HG03064 (cell line): ENCODE data around the gene SH3PXD2A.

ENCODE experiments used
- ATAC-seq: cut with Tn5 transposase; IDR thresholded peaks from one replicate; pipeline ENCODE4 v1.9.1; 2021; ENCODE audit warnings: low read depth; ENCODE audit not compliant: unreplicated experiment

Gene SH3PXD2A

DNA sequence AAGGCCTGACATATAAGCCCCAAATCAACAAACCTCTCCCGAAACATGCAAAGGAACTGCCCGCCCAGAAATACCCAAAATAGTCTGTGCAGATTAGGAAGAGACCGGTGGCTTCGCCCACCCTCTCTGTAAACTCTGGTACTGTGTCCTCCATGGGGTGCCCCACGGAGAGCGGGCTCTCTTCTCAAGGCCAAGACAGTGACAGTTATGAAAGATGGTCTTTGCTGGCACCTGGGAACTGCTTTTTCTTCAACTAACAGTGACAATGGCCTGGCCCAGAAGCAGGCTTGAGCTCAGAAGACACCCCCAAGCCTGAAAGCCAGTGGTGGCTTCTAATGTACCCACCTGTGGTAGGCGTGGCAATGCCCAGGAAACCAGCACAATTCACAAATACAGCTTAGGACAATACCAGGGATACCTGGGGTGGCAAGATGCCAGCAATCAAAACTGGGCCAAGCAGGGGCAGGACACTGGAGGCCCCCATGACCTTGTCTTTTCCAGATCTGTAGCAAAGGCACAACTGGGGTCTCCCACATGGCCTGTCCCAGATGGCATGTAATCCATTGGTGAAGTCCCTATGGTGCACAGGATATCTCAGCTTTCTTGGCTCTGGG lies 254.3 kb downstream of the SH3PXD2A start:
- ATAC-seq = no peak

DNA sequence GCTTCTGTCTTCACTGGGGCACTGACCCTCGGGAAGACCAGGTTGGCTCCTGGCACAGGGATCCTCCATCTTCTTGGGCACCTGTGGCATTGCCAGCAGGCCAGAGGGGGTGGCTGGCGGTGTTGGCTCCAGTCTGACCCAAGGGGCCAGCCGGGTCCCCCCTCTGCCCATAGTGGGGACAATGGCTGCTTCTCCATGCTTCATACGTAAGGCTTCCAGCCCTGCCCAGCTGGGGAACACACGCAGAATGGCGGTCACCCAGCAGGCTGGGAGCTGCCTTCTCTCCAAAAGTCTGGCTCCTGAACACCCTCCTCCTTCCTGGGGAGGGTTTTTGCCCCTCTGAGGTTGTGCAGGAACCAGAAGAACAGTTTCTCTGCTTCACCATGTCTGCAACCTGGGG lies 255.1 kb downstream of the SH3PXD2A start:
- no peak for ATAC-seq

DNA sequence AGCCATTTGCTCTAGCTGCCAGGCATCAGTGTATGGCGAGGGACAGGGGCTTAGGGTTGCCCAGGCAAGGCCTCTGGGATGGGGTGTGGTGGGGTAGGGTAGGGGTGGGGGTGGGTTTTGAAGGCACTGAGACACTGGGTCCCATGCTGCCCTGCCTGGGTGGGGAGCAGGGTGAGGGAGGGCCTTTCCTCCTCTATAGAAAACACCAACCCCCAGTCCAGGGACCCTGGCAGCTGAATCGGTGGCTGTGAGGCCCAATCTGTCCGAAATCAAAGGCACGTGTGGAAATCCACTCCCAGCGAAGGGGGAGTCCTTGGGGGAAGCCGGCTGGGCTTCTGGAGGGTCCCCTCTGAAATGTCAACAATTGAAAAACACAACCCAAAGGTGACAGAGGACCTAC lies 255.5 kb downstream of the SH3PXD2A start:
- ATAC-seq = no peak

DNA sequence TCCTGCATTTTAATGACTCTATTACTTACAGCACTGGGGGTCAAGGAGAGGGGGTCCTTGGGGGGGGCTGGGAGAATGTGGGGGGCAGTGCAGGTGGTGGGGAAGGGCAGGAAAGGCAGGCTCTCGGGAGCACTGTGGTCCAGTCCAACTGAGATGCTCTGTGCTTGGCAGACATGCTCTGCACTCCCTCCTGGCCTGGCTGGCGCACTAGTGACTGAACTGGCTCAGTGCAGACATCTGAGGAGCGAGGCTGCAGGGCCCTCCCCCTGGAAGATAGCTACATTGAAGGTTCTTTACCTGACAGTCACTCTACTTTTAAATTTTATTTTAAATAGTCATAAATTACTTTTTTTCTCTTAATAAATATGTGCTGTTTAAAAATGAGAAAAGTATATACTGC lies 256.2 kb downstream of the SH3PXD2A start:
- ATAC-seq = no peak

DNA sequence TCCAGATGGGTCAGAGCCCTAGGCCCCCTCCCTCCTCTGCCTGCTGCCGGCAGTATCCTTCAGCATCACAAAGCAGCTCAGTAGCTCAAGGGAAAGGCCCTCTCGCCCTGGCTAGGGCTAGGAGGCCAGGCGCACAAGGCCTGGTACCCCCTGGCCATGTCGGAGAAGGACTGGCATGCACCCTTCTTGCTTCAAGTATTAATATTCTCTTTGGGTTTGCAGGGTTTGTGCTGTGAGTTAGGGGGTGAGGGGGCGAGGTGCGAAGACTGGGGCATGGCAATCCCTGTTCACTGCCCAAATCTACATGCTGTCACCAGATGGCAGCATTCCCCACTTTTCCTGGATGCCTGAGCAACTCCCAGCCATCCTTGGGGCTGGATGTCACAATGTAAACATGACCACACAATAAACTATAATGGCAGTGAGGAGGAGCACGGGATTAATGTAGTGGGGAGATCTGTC lies 256.7 kb downstream of the SH3PXD2A start:
- ATAC-seq = no peak

DNA sequence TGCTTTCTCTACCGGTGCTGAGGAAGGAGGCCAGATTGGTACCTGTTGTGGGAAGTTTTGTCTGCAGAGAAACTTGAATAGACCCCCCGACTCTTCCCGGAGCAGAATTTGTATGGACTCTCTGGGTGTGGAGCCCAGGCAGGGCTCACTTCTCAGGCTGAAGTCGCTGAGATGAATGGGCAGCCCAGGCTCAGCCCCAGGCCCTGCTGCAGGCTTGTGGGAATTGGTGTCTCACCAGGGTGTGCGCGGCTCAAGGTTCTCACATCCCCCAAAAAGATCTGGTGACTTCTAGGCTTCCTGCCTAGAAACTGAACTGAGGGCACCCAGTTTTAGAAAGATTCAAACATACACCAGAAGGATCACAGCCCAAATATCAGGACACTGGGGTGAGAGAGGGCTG lies 258.4 kb downstream of the SH3PXD2A start:
- ATAC-seq = no peak

DNA sequence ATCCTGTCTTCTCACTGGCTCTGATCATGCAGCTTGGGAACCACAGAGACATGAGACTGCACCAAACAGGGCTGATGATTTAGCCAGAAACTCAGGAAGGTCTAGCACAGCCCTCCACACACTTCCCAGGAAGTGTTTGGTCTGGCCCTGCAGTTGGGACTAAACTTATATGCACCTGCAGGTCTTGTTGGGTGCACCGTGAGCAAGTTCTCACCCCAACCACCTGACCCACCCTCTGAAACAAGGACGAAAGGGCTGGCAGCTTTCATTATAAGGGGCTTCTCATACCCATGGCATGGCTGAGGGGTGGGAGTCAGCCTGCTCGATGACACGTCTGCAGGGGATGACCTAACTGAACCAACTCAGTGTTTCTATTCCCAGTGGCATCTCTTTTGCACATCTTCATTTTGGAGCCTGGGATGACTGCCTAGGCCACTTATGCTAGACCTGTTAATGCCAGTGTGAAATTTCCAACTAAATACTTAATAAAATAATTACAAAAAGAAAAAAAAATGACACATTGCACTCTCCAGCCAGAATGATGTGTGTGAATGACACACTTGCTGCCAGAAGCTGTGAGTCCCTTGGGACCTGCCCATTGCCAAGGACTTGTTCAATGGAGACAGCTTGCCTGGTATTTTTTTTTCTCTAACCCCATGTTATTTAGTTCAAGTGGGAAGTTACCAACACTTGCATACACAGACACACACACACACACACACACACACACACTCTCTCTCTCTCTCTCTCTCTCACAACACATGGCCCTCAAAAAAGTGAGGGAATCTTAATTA lies 259.2 kb downstream of the SH3PXD2A start:
- ATAC-seq = no peak

DNA sequence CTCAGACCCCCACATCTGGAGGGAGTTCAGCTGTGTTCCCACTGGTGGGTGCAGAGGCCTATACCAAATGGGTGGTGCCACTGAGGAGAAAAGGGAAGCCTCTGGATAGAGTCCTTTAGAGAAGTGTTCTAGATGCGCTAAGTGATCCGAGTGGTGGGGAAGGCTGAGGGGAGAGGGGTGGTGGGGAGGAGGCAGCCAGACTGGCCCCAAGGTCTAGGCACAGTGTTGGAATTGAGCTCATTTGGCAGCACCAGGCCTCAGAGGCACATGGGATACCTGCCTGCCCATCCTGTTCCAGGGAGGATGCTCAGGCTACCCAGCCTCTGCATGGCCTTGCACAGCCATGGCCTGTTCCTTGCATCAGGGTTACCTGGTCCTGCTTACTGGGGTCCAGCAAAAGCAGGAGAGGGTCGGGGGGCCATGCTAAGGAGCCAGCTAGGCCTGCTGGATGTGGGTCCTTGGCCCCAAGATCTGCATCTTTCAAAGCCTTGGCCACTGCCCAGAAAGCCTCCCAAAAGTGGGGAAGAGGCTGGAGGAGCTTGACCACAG lies 262.3 kb downstream of the SH3PXD2A start:
- no peak for ATAC-seq

DNA sequence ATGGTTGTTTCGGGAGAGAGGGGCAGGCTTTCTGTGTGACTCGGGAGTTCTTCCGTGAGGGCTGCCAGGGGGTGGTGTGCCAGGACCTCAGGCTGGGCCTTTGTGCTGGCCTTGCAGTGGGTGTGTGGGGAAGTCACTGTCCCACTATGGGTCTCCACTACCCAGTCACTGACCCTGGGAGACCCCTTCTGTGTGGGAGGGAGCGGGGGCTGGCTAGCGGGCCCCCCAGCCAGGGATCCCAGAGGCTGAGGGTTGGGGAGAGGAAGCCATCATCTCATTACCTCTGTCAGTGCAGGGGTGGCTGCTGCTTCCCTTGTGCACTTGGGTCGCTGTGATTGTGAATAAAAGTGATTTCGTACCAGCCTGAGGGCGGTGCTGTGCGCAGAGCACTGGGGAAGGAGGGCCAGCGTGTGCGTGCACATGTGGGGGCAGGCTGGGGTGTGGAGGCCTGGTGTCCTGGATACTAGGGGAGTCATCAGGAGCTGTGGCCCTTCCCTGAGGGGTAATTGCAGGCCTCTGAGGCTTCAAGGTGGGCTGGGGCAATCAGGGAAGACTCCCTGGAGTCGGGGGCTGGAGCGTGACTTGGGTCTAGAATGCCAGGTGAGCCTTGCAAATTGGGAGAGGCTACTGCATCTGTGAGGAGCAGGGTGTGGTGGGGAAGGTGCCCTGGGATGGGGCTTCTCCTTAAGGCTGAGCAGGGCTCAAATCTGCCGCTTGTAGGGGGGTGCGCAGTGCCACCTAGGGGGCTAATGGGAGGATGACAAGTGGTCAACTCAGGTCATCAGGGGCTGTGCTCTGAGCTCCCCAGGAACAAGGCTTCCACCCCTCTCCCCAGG lies 263.0 kb downstream of the SH3PXD2A start:
- no peak for ATAC-seq

DNA sequence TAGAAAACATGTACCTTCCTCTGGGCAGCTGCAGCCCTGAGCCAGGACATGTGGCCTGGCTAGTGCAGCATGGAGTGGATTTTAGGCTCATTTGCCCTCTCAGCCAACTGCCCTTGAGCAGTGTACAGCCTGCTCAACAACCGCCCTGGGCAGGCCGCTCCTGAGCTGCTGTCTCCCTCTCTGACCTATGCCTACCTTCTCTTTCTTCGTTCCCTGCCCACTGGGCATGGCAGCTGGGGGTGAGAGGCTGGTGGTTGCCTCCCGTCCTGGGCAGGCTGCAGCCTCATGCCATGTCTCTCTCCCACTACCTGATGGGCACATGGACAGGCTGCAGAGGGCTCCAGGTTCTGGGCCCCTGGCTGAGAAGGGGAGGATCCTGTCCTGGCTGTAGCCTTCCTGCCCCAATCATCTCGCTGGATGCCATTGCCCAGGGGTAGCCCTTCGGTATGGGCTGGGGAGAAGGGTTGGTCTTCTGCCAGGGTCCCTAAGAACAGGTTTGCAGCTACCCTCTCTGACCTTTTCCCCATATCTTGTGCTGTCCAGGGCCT lies 264.6 kb downstream of the SH3PXD2A start:
- ATAC-seq = no peak

DNA sequence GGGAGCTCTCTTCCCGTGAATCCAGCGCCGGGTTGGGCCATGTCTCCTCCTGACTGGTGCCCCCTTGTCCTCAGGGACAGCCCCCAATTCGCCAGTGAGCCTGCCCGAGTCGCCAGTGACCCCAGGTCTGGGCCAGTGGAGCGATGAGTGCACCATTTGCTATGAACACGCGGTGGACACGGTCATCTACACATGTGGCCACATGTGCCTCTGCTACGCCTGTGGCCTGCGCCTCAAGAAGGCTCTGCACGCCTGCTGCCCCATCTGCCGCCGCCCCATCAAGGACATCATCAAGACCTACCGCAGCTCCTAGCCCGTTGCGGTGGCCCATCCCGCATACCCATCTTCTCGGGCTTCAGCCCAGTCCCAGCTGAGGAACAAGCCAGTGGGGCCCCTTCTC lies 265.3 kb downstream of the SH3PXD2A start:
- no peak for ATAC-seq

DNA sequence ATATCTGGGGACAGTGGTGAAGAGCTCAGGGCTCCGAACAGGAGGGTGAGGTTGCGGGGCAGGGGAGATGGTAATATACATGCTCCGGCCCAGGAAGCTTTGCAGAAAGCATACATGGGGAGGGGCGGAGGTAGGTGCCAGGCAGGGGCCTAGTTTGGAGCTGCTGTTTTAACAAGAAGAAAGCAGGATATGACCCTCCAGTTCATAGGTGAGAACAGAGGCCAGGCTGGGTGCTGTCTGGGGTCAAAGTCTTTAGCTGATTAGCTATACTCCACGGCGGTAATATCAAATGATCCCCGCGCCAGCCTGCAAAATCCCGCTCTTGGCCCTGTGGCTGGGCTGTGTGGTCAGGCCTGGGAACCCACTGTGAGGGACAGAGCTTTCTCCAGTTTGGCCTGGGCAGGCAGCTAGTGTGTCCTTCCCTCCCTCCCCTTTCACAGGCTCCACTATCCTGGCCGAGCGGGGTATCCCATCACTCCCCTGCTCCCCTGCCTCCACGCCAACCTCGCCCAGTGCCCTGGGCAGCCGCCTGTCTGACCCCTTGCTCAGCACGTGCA lies 266.2 kb downstream of the SH3PXD2A start:
- ATAC-seq = no peak

DNA sequence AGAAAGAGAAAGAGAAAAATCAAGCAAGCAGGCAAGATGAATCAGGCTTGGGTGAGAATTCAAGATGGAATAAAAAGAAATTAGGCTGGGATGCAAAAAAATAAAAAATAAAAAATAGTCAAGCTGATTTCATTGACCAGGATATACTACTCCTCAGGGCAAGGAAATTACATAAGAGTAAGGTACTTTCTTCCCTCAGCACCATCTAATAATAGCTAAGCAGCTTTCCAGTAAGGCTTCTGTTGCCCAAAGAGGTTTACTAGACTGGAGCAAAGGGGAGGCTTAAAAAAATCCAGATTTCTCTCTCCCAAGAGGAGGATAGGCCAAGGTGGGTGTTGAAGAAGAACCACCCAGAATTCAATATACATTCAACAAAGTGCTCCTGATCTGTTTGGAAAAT lies 268.3 kb downstream of the SH3PXD2A start:
- ATAC-seq = no peak

DNA sequence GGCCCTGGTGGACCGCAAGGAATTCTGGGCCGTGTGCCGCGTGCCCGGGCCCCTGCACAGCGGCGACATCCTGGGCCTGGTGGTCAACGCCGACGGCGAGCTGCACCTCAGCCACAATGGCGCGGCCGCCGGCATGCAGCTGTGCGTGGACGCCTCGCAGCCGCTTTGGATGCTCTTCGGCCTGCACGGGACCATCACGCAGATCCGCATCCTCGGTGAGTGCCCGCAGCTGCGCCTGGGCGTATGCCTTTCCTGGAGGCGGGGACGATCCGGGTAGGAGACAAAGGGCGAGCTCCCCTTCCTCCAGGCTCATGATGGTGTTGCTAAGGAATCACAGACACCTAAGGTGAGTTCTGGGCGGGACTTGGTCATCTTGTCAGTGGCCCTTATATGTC lies 270.4 kb downstream of the SH3PXD2A start:
- ATAC-seq = no peak

DNA sequence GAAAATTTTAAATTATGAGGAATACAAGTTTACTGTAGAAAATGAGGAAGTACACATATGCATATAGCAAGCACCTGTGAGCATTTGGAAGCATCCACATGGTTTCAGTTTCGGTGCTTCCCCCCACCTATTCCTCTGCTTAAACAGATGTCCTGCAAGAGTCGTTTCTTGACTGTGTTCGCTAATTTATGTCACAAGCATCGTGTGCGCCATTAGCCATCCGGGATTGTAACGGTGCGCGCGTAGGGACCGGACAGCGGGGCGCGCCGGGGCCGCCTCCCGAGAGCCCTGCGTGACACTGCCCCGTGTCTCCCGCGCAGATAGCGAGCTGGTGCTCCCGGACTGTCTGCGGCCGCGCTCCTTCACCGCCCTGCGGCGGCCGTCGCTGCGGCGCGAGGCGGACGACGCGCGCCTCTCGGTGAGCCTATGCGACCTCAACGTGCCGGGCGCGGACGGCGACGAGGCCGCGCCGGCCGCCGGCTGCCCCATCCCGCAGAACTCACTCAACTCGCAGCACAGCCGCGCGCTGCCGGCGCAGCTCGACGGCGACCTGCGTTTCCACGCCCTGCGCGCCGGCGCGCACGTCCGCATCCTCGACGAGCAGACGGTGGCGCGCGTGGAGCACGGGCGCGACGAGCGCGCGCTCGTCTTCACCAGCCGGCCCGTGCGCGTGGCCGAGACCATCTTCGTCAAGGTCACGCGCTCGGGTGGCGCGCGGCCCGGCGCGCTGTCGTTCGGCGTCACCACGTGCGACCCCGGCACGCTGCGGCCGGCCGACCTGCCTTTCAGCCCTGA lies 271.0 kb downstream of the SH3PXD2A start:
- no peak for ATAC-seq

DNA sequence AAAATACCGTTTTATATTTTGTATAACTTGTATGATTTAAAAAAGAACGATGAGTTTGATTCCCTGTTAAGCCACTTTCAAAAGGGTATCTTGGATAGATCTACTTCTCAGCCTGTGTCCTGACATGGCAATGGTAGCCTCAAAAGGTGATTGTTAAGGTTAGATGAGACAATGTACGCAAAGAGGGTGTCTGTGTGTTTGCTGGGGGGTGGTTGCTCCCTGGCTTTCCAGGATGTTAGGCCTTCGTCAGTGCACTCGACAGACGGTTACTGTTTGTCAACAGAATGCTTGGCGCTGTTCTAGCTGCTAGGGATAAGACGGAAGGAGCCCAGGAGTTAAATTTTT lies 271.5 kb downstream of the SH3PXD2A start:
- ATAC-seq = no peak

DNA sequence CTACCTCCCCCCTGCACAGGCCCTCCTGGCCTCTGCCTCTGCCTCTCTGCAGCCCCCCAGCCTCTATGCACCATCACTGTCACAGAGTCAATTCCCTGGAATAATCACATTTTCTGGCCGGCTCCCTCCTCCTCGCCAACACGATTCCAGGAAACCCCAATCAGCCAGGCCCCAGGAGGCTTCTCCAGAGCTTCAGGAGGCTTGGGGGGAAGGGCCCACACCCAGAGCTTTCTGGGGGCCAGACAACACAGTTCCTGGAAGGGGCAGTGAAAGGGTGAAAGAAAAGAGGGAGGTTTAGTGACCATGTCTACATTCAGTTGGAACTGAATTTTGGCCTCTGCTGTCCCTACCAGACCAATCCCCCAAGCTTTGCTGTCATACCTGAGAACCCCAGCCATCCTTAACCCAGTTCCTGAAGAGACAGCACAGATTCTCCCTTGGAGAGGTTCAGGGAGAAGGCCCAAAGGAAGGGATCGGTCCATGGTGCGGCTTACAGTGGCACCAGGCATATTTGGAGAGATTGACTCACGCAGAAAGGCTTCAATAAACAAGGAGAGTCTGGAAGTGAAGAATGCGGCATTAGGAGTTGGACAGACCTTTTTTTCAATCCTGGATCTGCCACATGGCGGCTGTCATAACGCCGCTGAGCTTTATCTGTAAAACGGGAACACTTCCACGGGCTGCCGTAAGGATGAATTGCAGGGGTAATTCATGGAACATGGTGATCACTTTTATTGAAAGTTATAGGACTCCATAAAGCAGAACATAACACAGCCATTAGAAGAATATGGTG lies 272.8 kb downstream of the SH3PXD2A start:
- ATAC-seq = no peak

DNA sequence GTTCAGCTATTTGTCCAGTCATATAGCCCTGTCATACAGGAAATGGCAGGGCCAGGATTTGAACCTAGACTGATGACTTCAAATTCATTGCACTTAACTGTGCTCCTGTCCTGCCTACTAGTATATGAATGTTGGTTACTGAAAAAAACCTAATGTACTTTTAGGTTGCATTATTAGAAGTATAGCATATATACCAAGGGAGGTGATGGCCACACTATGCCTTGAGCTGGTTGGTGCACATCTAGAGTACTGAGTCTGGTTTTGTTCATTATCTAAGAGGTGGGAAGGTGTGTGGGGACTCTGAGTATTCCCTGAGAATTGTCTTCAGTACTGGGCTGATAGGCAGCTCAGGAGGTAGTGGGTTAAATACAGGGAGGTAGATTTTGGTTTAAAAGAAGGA lies 273.9 kb downstream of the SH3PXD2A start:
- ATAC-seq = no peak

DNA sequence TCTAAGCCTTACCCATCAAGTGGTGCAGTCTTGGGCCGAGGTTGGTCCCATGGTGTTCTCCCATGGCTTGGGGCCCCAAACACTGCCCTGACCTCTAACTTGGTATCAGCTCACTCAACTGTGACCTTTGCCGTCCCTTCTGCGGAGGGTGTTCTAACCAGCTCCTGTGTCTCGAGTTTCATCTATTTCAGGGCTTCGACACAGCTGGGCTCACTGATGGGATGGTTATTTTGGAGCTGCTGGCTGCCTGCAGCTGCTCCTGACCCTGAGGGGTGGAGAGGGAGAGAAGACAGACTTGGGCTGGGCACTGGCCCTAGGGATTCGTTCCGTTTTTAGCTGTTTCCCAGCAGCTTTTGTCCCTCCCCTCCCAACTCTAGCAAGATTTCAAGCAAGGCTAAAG lies 274.9 kb downstream of the SH3PXD2A start:
- ATAC-seq = no peak
